Endothelial cell of hepatic sinusoid (primary cell): ENCODE data around the gene PLEKHA5.

Experiments
- in situ Hi-C: cut with HindIII; loops from 2 replicates; pipeline ENCODE4 v1.10.0; 2017; ENCODE audit warnings: low sequenced_read_pairs

PLEKHA5 gene

DNA sequence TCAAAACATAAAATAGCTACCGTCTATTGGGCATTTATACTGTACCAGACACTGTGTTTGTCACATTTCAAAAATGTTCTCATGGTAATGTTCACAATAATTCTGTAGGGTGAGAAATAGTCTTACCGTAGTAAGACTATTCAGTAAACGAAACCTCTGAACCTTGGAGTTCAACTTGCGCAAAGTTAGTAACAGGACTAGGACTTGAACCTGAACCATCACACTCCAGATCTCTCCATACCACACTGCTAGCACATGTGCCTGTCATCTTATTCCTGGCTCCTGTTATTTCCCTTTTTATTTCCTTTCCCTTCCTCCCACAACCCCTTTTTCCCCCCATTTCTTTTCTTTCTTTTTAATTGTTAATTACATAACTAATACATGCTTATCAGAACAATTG, 65.4 kb downstream of the PLEKHA5 start:
- in situ Hi-C loops = no loop called here

GRCh38 chr12:19196959-19197630, 67.6 kb downstream of the PLEKHA5 start:
- in situ Hi-C loops = no loop called here

DNA sequence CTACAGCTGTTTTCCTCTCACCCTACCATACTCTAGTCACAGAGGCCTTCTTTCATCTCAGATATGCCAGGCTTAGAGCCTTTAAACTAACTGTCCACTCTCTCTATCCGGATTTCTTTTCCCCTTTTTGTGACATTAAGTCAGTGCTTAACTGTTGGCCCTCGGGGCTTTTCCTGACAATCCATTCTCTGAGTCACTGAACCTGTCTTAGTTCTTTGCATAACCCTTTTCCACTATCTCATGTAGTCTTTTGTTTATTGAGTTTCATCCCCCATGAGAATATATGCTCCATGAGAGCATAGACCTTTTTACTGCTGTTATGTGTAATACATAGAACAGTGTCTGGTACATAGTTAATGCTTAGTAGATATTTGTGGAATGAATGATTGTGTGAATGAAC, 68.7 kb downstream of the PLEKHA5 start:
- in situ Hi-C loops = no loop called here

GRCh38 chr12:19199332-19199731, 69.8 kb downstream of the PLEKHA5 start:
- in situ Hi-C loops = no loop called here

- in situ Hi-C loops = no loop called here
These were observed 70.7 kb downstream of the PLEKHA5 start for GRCh38 chr12:19200261-19200660.

GRCh38 chr12:19201661-19202060, 72.1 kb downstream of the PLEKHA5 start:
- in situ Hi-C loops = no loop called here

- in situ Hi-C loops = no loop called here
These were observed 73.5 kb downstream of the PLEKHA5 start for GRCh38 chr12:19203013-19203412.

DNA sequence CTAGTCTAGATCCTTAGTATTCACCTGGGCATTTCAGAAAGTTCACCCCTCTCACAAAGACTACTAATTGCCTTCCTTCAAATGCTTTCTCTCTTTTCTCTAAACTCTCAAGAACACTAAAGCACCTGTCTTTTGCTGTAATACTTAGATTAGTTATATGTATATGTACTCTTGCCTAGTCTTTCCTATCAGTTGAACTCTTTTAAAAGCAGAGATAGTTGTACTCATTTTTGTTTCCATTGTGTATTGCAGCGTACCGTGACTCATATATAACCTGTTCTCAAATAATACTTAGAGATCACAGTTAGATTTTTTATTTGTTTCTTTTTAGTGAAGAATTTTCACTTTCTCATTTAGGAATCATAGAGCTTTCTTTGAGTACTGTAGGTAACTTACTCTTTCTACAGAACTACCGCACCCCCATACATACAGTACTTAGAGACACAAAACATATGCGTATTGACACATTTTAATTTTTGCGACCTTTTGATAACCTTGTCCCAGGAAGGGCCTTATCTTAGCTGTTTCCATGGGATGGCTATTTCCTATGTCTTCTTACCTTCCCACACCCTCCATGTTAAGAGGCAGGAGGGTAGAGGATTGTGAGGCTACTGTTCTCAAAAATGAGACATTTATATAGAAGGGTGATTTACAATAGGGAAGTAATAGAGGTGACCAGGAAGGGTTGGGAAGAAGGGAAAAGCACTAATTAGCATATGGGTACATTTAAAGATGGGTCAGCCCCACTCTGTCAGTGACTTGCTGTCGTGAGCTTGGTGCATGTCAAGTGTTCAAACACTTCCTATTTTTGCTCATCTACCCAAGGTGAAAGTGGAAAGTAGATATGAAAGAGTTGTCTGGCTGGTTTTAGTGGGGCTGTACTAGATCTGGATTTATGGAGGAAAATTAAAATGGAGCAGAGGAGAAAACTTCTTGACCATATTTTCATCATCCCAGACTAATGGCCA, 74.3 kb downstream of the PLEKHA5 start:
- in situ Hi-C loops = no loop called here

DNA sequence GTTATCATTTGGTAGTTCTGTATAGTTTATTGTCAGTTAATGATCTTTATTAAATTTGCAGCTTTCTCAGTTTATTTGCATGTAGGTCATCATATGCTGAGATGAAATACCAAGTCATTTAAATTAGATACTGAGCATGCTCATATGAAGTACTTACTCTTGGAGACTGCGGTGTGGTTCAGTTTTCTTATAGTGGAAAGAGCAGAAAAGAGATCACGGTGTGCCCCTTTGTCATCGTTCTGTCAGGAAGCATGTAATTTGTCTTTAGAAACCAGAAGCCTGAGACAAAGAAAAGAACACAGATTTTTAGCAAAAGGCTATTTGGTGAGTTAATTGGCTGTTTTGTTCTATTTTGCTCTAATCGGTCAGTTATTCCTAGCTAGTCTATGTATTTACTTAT, 75.6 kb downstream of the PLEKHA5 start:
- in situ Hi-C loops = loop anchor here (5.0 kb wide), 1 partner anchor 53 kb away; no protein-coding TSS in a partner anchor

DNA sequence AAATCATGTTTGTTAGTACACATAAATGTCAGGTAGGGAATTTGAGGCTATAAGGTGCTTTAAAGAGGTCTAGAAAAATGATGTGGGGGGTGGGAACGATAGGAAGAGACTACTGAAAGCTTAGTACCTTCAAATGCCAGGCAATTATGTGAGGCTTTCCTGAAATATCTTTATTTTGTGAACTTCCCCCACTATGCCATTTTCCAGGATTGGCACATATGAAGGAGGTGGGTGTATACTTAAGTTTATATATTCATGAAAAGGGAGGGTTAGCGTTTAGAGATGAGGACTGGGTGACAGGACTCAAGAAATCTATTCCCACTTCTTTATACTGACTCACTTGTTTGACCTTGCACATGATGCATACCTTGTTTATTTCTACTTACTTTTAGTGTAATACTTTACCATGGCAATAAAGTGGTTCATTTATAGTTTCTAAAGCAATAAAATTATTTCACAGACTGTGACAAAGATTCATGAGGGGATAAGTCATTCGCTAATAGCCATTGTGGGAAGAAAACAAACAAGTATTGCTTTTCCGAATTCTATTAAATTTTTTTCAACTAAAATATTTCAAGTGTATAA, 77.1 kb downstream of the PLEKHA5 start:
- in situ Hi-C loops = loop anchor here (5.0 kb wide), 1 partner anchor 54 kb away; no protein-coding TSS in a partner anchor

GRCh38 chr12:19208456-19208855, 78.9 kb downstream of the PLEKHA5 start:
- in situ Hi-C loops = loop anchor here (5.0 kb wide), 1 partner anchor 56 kb away; no protein-coding TSS in a partner anchor

DNA sequence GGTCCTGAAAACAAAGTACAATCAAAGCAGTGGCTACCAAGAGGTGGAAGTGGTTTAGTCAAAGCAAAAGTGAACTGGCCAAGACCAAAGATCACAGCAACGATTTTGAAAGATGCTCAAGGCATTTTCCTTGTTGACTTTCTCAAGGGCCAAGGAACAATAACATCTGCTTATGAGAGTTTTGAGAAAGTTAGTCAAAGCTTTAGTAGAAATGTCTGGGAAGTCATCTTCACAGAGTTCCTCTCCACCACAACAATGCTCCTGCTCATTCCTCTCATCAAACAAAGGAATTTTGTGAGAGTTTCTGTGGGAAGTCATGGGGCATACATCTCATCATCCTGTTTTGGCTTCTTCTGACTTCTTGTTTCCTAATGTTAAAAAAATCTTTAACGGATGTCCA, 80.1 kb downstream of the PLEKHA5 start:
- in situ Hi-C loops = loop anchor here (5.0 kb wide), 1 partner anchor 57 kb away; no protein-coding TSS in a partner anchor

DNA sequence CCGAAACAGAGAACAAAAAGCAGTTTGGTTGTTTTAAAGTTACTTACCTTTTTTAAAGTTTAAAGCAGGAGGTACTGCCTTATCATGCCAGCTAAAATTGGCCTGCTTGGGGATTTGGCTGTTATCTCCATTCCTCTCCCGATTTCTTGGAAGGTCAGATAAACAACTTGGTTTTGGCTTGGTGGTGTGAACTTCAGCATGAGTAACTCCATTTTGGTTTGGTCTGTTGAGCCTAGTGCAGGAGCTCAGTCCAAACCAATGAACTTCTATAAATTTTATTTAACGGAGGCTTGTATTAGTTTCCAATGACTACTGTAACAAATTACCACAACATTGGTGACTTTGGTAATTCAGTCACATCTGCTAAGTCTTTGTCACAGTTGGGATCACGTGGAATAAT, 82.3 kb downstream of the PLEKHA5 start:
- in situ Hi-C loops = no loop called here

DNA sequence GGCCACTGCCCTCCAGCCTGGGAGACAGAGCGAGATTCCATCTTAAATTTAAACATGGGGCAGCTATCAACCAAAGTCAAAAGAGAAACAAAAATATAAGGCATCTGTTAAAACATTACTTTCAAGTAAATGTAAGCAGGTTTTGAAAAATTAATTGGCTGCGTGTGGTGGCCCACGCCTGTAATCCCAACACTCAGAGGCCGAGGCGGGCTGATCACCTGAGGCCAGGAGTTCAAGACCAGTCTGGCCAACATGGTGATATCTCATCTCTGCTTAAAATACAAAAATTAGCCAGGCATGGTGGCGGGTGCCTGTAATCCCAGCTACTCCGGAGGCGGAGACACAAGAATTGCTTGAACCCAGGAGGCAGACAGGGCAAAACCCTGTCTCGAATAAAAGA, 82.7 kb downstream of the PLEKHA5 start:
- in situ Hi-C loops = no loop called here

DNA sequence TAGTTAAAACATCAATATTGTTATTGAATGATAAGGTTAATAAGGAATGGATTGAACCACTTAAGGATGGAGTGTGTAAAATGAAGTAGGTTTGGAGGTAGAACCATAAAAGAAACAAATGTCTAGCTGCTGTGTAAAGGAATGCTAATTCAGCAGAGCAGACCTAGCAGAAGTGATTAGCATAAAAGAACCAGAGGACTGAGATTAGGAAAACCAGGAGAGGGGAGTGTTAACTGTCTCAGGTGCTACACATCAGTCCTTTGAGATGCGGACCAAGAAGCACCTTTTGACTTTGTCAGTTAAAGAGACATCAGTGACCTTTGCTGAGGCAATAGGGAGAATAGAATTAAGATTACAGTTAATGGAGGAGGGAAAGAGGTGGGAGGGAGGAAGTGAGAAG, 84.5 kb downstream of the PLEKHA5 start:
- in situ Hi-C loops = no loop called here

GRCh38 chr12:19215115-19215514, 85.6 kb downstream of the PLEKHA5 start:
- in situ Hi-C loops = no loop called here

GRCh38 chr12:19217446-19217845, 87.9 kb downstream of the PLEKHA5 start:
- in situ Hi-C loops = no loop called here

DNA sequence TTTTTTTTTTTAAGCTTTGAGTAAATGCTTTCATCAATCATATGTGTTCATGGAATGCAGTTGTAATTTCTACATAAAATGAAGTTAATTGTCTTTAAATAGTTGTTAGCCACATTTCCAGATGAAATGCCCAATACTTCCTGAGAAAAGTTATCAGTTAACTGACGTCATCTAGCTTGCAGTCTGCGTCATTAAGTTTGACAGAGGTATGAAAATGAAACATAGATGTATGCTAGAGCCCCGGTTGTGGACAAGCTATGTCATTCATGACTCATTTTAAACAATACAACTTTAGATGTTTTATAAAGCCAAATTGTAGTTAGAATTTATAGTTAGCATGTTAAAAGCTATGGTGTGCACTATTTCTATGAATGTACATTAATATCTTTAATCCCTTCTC, 90.7 kb downstream of the PLEKHA5 start:
- in situ Hi-C loops = no loop called here

DNA sequence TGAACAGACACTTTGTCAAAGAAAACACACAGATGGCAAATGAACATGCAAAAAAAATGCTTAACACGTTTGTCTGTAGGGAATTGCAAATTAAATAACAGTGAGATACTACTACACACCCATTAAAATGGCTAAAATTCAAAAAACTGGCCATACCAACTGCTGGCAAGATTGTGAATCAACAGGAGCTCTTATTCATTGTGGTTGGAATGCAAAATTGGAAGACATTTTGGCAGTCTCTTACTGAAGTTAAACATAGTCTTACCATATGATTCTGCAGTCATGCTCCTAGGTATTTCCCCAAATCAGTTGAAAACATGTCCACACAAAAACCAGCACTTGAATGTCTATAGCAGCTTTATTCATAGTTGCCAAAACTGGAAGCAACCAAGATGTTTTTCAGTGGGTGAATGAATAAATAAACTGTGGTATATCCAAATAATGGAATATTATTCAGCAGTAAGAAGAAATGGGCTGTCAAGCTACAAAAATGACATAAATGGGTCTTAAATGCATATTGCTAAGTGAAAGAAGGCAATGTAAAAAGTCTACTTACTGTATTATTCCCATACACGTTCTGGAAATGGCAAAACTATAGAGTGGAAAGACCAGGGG, 91.4 kb downstream of the PLEKHA5 start:
- in situ Hi-C loops = no loop called here

- in situ Hi-C loops = no loop called here
These were observed 93.0 kb downstream of the PLEKHA5 start for GRCh38 chr12:19222558-19222957.

DNA sequence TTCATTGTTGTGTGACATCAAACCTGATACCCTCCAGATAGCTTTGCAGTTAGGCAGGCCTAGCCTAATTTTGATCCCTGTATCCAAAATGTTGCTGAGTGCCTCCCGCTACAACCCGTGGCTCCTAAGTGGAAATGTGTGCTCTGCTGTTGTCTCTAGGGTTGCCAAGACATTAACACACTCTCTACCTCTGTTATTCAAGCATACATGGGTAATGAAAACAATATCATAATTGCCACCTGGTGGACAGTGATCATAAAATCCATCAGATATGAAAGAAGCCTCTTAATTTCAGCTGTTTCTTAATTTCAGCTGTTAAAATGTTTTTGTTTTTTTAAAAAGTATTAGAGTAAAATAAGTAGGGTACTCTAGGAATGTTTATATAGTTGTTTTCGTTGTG, 93.5 kb downstream of the PLEKHA5 start:
- in situ Hi-C loops = no loop called here
